GM23338 (cell line): Measurements from ENCODE around the gene S100A16. TPM values are rescaled to one million over a fixed set of nuclear protein-coding genes. Genes with fewer than 3 reads are reported as not detected.

ENCODE experiments used
- ATAC-seq: fragments of 200-7000 bp; cut with Tn5 transposase; 3 replicates; pipeline ENCODE4 v1.9.1; 2020
- DNase-seq: peaks from one replicate; pipeline ENCODE4 v3.0.0-alpha.2; 2015; ENCODE audit warnings: low spot score
- H2AFZ ChIP-seq: fragments of 200-600 bp; sonication (generic); 2 replicates; pipeline ENCODE4 v1.8.0; 2016; ENCODE audit warnings: antibody characterized with exemption, mild to moderate bottlenecking, moderate library complexity
- H3F3A ChIP-seq: fragments of 200-600 bp; sonication (generic); replicated peaks from 2 replicates; pipeline ENCODE4 v1.8.0; 2017; ENCODE audit warnings: antibody characterized with exemption, mixed run types, low read depth
- H3K27ac ChIP-seq: fragments of 200-600 bp; sonication (generic); 2 replicates; pipeline ENCODE4 v1.6.1; 2016; ENCODE audit warnings: low read depth
- H3K27me3 ChIP-seq: fragments of 200-600 bp; sonication (generic); 2 replicates; pipeline ENCODE4 v1.8.0; 2016; ENCODE audit warnings: mild to moderate bottlenecking, mixed run types, moderate library complexity; ENCODE audit not compliant: insufficient read depth
- H3K36me3 ChIP-seq: fragments of 200-600 bp; sonication (generic); 2 replicates; pipeline ENCODE4 v1.8.0; 2016; ENCODE audit warnings: mild to moderate bottlenecking; ENCODE audit not compliant: insufficient read depth
- H3K4me1 ChIP-seq: fragments of 200-600 bp; sonication (generic); 2 replicates; pipeline ENCODE4 v1.8.0; 2016; ENCODE audit warnings: mild to moderate bottlenecking, moderate library complexity; ENCODE audit not compliant: insufficient read depth
- H3K4me2 ChIP-seq: fragments of 200-600 bp; sonication (generic); 2 replicates; pipeline ENCODE4 v1.7.1; 2017; ENCODE audit warnings: mixed run types
- H3K4me3 ChIP-seq: fragments of 200-600 bp; sonication (generic); 2 replicates; pipeline ENCODE4 v1.6.1; 2016; ENCODE audit warnings: mixed run types
- H3K79me2 ChIP-seq: fragments of 200-600 bp; sonication (generic); replicated peaks from 2 replicates; pipeline ENCODE4 v1.8.0; 2017; ENCODE audit warnings: mild to moderate bottlenecking; ENCODE audit not compliant: insufficient read depth
- H3K9me2 ChIP-seq: fragments of 200-600 bp; sonication (generic); 2 replicates; pipeline ENCODE4 v1.8.0; 2017; ENCODE audit not compliant: insufficient read depth
- H4K20me1 ChIP-seq: fragments of 200-600 bp; sonication (generic); replicated peaks from 2 replicates; pipeline ENCODE4 v1.8.0; 2017; ENCODE audit warnings: mild to moderate bottlenecking; ENCODE audit not compliant: insufficient read depth
- H3K27ac Mint-ChIP-seq: 2 replicates; pipeline ENCODE4 v1.8.0; 2020; ENCODE audit warnings: inconsistent platforms, mild to moderate bottlenecking, moderate library complexity, mixed read lengths
- H3K27me3 Mint-ChIP-seq: 3 replicates; pipeline ENCODE4 v1.8.0; 2022; ENCODE audit warnings: low read depth, mild to moderate bottlenecking, moderate library complexity, mixed read lengths, inconsistent platforms; ENCODE audit not compliant: insufficient read depth, poor library complexity
- H3K36me3 Mint-ChIP-seq: 3 replicates; pipeline ENCODE4 v1.8.0; 2021; ENCODE audit warnings: low read depth, mild to moderate bottlenecking, inconsistent platforms, moderate library complexity, mixed read lengths
- H3K4me1 Mint-ChIP-seq: 3 replicates; pipeline ENCODE4 v1.8.0; 2020; ENCODE audit warnings: mild to moderate bottlenecking, inconsistent platforms, mixed read lengths
- H3K4me3 Mint-ChIP-seq: 3 replicates; pipeline ENCODE4 v1.8.0; 2021; ENCODE audit warnings: moderate library complexity, mild to moderate bottlenecking, inconsistent platforms, mixed read lengths
- H3K9me3 Mint-ChIP-seq: 3 replicates; pipeline ENCODE4 v1.8.0; 2020; ENCODE audit warnings: moderate library complexity, mild to moderate bottlenecking, inconsistent platforms, mixed read lengths
- CREB1 ChIP-seq: fragments of 250-450 bp; sonication (Bioruptor Pico); IDR thresholded peaks from 2 replicates; pipeline ENCODE4 v1.5.0; 2020; ENCODE audit warnings: low read depth, mild to moderate bottlenecking, moderate library complexity
- EZH2 ChIP-seq: fragments of 200-600 bp; sonication (generic); IDR thresholded peaks from one replicate; pipeline ENCODE4 v1.8.0; 2017; ENCODE audit warnings: antibody characterized with exemption, mild to moderate bottlenecking, low read depth; ENCODE audit not compliant: unreplicated experiment
- EZH2phosphoT487 ChIP-seq: fragments of 200-600 bp; sonication (generic); IDR thresholded peaks from one replicate; pipeline ENCODE4 v1.8.1; 2018; ENCODE audit warnings: antibody characterized with exemption; ENCODE audit not compliant: unreplicated experiment
- JUNB ChIP-seq: IDR thresholded peaks from one replicate; pipeline ENCODE4 v1.6.1; 2016; ENCODE audit warnings: antibody characterized with exemption; ENCODE audit not compliant: unreplicated experiment
- NANOG ChIP-seq: IDR thresholded peaks from 2 replicates; pipeline ENCODE4 v1.6.1; 2016; ENCODE audit warnings: antibody characterized with exemption, borderline replicate concordance
- POLR2AphosphoS5 ChIP-seq: IDR thresholded peaks from 2 replicates; pipeline ENCODE4 v1.6.1; 2016; ENCODE audit warnings: antibody characterized with exemption, low read depth
- STAT1 ChIP-seq: IDR thresholded peaks from one replicate; pipeline ENCODE4 v1.6.1; 2016; ENCODE audit warnings: antibody characterized with exemption; ENCODE audit not compliant: unreplicated experiment
- ZNF114 ChIP-seq: fragments of 250-450 bp; sonication (Bioruptor Pico); IDR thresholded peaks from 2 replicates; pipeline ENCODE4 v1.5.0; 2020; ENCODE audit warnings: mild to moderate bottlenecking, moderate library complexity
- ZNF331 ChIP-seq: fragments of 250-450 bp; sonication (Bioruptor Pico); IDR thresholded peaks from 2 replicates; pipeline ENCODE4 v1.5.0; 2020; ENCODE audit warnings: low read depth, mild to moderate bottlenecking, moderate library complexity
- polyA plus RNA-seq: library from polyadenylated mRNA; unstranded; fragments of >200 nt; fragmentation: Nextera tagmentation; extraction: Ambion mirVana; gene quantifications from 2 replicates; pipeline ENCODE4 v1.2.1, GENCODE V29; 2016
- total RNA-seq: library from RNA; depleted of rRNA; stranded (reverse); fragments of >200 nt; shearing (Covaris generic); gene quantifications from 2 replicates; pipeline ENCODE4 v1.2.3, GENCODE V29; 2014
- TF ChIP-seq, protein P1 (sequence below): IDR thresholded peaks from one replicate; pipeline ENCODE4 v1.6.1; 2018; ENCODE audit warnings: antibody characterized with exemption; ENCODE audit not compliant: unreplicated experiment
- TF ChIP-seq, protein P2 (sequence below), 2 experiments: fragments of 200-600 bp in 1 of 2; sonication (generic) in 1 of 2; conservative IDR thresholded peaks; 2 replicates each; pipeline versions ENCODE4 v1.5.1 to v1.6.1; 2016 to 2017; ENCODE audit warnings: antibody characterized with exemption in 2 of 2, low read depth in 2 of 2, mild to moderate bottlenecking in 2 of 2, moderate library complexity in 1 of 2
- TF ChIP-seq, protein P3 (sequence below): fragments of 250-450 bp; sonication (Bioruptor Pico); IDR thresholded peaks from 2 replicates; pipeline ENCODE4 v1.5.0; 2020; ENCODE audit warnings: mild to moderate bottlenecking, moderate library complexity
- TF ChIP-seq, protein P4 (sequence below): IDR thresholded peaks from 2 replicates; pipeline ENCODE4 v1.6.1; 2016; ENCODE audit warnings: antibody characterized with exemption

Gene S100A16
- total and polyA plus RNA-seq, 2 experiments from 2014 or later, result 13.0 to 20.4 TPM

DNA sequence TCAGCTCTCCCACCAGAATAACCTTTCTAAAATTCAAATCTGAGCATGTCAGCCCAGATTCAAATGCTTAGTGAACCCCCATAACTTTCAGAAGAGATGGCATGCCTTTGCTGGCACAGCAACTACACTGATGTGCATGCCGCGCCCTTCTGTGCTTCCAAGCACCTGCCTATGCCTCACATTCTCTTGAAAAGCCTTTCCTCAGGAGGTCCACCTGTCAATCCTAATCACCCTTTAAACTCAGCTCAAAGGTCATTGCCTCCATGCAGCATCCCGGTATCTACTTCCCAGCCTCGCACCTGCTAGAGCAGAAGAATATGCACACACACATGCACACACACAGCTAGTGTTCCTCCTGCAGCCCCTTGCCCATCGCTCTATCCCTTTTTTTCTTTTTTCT lies 42.1 kb downstream of the S100A16 start:
- H3K9me3 Mint-ChIP-seq, result peaks cover 20% of the 10 kb centered on the region; the same call in 2 of the 3 replicates
- Histone ChIP-seq H3K4me2 (no peak overlapping the region), H3K4me1 (peaks cover 18% of the 10 kb centered on the region), H3K27me3 (no peaks in the 10 kb centered on the region), H3K27ac (no peak overlapping the region), H3K4me3 (no peak overlapping the region), H3F3A (peaks cover 6% of the 10 kb centered on the region; the same call in 1 of the 2 replicates), H4K20me1 (no peaks in the 10 kb centered on the region), H2AFZ (no peak overlapping the region), H3K79me2 (no peaks in the 10 kb centered on the region), H3K9me2 (no peaks in the 10 kb centered on the region), H3K36me3 (no peaks in the 10 kb centered on the region)
- no peak for TF ChIP-seq ZNF331
- no peak for TF ChIP-seq STAT1
- TF ChIP-seq, protein P1, sequence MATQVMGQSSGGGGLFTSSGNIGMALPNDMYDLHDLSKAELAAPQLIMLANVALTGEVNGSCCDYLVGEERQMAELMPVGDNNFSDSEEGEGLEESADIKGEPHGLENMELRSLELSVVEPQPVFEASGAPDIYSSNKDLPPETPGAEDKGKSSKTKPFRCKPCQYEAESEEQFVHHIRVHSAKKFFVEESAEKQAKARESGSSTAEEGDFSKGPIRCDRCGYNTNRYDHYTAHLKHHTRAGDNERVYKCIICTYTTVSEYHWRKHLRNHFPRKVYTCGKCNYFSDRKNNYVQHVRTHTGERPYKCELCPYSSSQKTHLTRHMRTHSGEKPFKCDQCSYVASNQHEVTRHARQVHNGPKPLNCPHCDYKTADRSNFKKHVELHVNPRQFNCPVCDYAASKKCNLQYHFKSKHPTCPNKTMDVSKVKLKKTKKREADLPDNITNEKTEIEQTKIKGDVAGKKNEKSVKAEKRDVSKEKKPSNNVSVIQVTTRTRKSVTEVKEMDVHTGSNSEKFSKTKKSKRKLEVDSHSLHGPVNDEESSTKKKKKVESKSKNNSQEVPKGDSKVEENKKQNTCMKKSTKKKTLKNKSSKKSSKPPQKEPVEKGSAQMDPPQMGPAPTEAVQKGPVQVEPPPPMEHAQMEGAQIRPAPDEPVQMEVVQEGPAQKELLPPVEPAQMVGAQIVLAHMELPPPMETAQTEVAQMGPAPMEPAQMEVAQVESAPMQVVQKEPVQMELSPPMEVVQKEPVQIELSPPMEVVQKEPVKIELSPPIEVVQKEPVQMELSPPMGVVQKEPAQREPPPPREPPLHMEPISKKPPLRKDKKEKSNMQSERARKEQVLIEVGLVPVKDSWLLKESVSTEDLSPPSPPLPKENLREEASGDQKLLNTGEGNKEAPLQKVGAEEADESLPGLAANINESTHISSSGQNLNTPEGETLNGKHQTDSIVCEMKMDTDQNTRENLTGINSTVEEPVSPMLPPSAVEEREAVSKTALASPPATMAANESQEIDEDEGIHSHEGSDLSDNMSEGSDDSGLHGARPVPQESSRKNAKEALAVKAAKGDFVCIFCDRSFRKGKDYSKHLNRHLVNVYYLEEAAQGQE, result no peak
- TF ChIP-seq, protein P2, sequence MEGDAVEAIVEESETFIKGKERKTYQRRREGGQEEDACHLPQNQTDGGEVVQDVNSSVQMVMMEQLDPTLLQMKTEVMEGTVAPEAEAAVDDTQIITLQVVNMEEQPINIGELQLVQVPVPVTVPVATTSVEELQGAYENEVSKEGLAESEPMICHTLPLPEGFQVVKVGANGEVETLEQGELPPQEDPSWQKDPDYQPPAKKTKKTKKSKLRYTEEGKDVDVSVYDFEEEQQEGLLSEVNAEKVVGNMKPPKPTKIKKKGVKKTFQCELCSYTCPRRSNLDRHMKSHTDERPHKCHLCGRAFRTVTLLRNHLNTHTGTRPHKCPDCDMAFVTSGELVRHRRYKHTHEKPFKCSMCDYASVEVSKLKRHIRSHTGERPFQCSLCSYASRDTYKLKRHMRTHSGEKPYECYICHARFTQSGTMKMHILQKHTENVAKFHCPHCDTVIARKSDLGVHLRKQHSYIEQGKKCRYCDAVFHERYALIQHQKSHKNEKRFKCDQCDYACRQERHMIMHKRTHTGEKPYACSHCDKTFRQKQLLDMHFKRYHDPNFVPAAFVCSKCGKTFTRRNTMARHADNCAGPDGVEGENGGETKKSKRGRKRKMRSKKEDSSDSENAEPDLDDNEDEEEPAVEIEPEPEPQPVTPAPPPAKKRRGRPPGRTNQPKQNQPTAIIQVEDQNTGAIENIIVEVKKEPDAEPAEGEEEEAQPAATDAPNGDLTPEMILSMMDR (conservative IDR thresholded peaks at IDR 0.05; ENCODE audit: low read depth in 2 of 2), result no peak
- no peak for TF ChIP-seq JUNB
- TF ChIP-seq POLR2AphosphoS5, result no peak
- no peak for TF ChIP-seq CREB1 (CRISPR knock-in tag)
- TF ChIP-seq, protein P3, sequence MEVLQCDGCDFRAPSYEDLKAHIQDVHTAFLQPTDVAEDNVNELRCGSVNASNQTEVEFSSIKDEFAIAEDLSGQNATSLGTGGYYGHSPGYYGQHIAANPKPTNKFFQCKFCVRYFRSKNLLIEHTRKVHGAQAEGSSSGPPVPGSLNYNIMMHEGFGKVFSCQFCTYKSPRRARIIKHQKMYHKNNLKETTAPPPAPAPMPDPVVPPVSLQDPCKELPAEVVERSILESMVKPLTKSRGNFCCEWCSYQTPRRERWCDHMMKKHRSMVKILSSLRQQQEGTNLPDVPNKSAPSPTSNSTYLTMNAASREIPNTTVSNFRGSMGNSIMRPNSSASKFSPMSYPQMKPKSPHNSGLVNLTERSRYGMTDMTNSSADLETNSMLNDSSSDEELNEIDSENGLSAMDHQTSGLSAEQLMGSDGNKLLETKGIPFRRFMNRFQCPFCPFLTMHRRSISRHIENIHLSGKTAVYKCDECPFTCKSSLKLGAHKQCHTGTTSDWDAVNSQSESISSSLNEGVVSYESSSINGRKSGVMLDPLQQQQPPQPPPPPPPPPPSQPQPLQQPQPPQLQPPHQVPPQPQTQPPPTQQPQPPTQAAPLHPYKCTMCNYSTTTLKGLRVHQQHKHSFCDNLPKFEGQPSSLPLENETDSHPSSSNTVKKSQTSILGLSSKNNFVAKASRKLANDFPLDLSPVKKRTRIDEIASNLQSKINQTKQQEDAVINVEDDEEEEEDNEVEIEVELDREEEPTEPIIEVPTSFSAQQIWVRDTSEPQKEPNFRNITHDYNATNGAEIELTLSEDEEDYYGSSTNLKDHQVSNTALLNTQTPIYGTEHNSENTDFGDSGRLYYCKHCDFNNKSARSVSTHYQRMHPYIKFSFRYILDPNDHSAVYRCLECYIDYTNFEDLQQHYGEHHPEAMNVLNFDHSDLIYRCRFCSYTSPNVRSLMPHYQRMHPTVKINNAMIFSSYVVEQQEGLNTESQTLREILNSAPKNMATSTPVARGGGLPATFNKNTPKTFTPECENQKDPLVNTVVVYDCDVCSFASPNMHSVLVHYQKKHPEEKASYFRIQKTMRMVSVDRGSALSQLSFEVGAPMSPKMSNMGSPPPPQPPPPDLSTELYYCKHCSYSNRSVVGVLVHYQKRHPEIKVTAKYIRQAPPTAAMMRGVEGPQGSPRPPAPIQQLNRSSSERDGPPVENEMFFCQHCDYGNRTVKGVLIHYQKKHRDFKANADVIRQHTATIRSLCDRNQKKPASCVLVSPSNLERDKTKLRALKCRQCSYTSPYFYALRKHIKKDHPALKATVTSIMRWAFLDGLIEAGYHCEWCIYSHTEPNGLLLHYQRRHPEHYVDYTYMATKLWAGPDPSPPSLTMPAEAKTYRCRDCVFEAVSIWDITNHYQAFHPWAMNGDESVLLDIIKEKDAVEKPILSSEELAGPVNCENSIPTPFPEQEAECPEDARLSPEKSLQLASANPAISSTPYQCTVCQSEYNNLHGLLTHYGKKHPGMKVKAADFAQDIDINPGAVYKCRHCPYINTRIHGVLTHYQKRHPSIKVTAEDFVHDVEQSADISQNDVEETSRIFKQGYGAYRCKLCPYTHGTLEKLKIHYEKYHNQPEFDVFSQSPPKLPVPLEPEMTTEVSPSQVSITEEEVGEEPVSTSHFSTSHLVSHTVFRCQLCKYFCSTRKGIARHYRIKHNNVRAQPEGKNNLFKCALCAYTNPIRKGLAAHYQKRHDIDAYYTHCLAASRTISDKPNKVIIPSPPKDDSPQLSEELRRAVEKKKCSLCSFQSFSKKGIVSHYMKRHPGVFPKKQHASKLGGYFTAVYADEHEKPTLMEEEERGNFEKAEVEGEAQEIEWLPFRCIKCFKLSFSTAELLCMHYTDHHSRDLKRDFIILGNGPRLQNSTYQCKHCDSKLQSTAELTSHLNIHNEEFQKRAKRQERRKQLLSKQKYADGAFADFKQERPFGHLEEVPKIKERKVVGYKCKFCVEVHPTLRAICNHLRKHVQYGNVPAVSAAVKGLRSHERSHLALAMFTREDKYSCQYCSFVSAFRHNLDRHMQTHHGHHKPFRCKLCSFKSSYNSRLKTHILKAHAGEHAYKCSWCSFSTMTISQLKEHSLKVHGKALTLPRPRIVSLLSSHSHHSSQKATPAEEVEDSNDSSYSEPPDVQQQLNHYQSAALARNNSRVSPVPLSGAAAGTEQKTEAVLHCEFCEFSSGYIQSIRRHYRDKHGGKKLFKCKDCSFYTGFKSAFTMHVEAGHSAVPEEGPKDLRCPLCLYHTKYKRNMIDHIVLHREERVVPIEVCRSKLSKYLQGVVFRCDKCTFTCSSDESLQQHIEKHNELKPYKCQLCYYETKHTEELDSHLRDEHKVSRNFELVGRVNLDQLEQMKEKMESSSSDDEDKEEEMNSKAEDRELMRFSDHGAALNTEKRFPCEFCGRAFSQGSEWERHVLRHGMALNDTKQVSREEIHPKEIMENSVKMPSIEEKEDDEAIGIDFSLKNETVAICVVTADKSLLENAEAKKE (CRISPR knock-in tag), result no peak
- TF ChIP-seq EZH2, result no peak
- TF ChIP-seq EZH2phosphoT487, result no peak
- TF ChIP-seq NANOG, result no peak
- TF ChIP-seq ZNF114 (CRISPR knock-in tag), result no peak
- TF ChIP-seq, protein P4, sequence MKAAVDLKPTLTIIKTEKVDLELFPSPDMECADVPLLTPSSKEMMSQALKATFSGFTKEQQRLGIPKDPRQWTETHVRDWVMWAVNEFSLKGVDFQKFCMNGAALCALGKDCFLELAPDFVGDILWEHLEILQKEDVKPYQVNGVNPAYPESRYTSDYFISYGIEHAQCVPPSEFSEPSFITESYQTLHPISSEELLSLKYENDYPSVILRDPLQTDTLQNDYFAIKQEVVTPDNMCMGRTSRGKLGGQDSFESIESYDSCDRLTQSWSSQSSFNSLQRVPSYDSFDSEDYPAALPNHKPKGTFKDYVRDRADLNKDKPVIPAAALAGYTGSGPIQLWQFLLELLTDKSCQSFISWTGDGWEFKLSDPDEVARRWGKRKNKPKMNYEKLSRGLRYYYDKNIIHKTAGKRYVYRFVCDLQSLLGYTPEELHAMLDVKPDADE, result no peak
- H3K27me3 Mint-ChIP-seq, result peaks cover 14% of the 10 kb centered on the region
- no peak overlapping the region for H3K4me3 Mint-ChIP-seq
- ATAC-seq (no peak), DNase-seq (no peak)
- no peaks in the 10 kb centered on the region; the same call in 1 of the 3 replicates for H3K36me3 Mint-ChIP-seq
- peaks cover 29% of the 10 kb centered on the region for H3K4me1 Mint-ChIP-seq
- H3K27ac Mint-ChIP-seq, result no peak overlapping the region
